Measurements from ENCODE around the gene SEC14L2. TPM values are rescaled to one million over a fixed set of nuclear protein-coding genes. Genes with fewer than 3 reads are reported as not detected.

SEC14L2 gene
- total and polyA plus RNA-seq, 2 of the 4 experiments (the other 2 are of a cell fraction) = 38.7 to 54.8 TPM

DNA sequence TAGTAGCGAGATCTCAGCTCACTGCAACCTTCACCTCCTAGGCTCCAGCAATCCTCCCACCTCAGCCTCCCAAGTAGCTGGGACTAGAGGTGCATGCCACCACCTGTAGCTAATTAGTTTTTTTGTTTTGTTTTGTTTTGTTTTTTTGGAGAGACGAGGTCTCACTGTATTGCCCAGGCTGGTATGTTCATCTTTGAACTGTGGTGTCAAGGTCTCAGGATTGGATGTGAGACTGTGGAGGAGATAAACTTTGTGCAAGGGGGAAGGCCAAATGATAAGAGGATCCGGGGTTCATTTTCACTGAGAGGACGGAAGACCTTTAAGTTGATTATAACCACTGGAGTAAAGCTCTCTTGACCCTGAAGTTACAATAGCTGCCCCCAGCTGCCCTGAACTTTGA lies 8.9 kb downstream of the SEC14L2 start:
- Histone ChIP-seq H4K5ac (ENCODE audit: low read depth, low read length) (no peak overlapping the region), H3K79me1 (ENCODE audit: low read depth in 1 of 2, low read length in 2 of 2) (peaks cover 23 to 37% of the 10 kb centered on the region in 2 experiments), H2BK20ac (ENCODE audit: low read depth, low read length) (no peak overlapping the region), H2AK5ac (ENCODE audit: low read depth, low read length) (no peak overlapping the region), H2BK5ac (ENCODE audit: low read depth, low read length, poor library complexity, severe bottlenecking) (no peak overlapping the region), H3K4ac (ENCODE audit: low read depth, low read length) (no peak overlapping the region), H2BK120ac (ENCODE audit: low read depth, low read length) (no peak overlapping the region), H2AK9ac (replicated peaks; ENCODE audit: low read depth, low read length, poor library complexity) (no peak overlapping the region), H3K14ac (replicated peaks; ENCODE audit: low read depth, low read length) (no peak overlapping the region), H3K9me3 (ENCODE audit: control insufficient read depth, insufficient read depth, low read length) (no peaks in the 10 kb centered on the region), H3K56ac (ENCODE audit: extremely low read depth, insufficient read depth, low read length) (no peak overlapping the region), H4K20me1 (ENCODE audit: insufficient read depth, low read length) (peaks cover 5% of the 10 kb centered on the region; the same call in 1 of the 2 replicates), H4K8ac (ENCODE audit: low read depth in 2 of 2, low read length in 2 of 2) (no peak overlapping the region), H3K9me1 (ENCODE audit: insufficient read depth, low read length) (0 out of 2 replicates have a peak, but pooled peaks cover 5% of the 10 kb centered on the region), H3K4me1 (ENCODE audit: control insufficient read depth, insufficient read depth, low read length) (peaks cover 5% of the 10 kb centered on the region), H3K27ac (ENCODE audit: insufficient read depth, low read length) (no peak overlapping the region), H2AFZ (replicated peaks; ENCODE audit: low read length, poor library complexity) (no peak overlapping the region), H4K91ac (ENCODE audit: insufficient read depth, low read depth, low read length) (no peak overlapping the region), H3K27me3 (ENCODE audit: control insufficient read depth, insufficient read depth, low read length) (no peaks in the 10 kb centered on the region), H3K4me2 (ENCODE audit: low read depth, low read length) (no peak overlapping the region), H2BK15ac (ENCODE audit: low read depth, low read length) (no peak overlapping the region), H3K36me3 (ENCODE audit: control insufficient read depth, insufficient read depth, low read length) (peaks cover 31% of the 10 kb centered on the region), H3K18ac (ENCODE audit: low read depth, low read length) (no peak overlapping the region), H3K23ac (ENCODE audit: low read depth, low read length) (no peak overlapping the region), H3K4me3 (ENCODE audit: insufficient read depth, low read depth, low read length) (no peak overlapping the region), H3K9ac (ENCODE audit: low read depth, low read length) (no peak overlapping the region)
- intact Hi-C loops (cut with micrococcal nuclease) = no loop called here
- in situ Hi-C loops (cut with MboI; ENCODE audit: low sequenced_read_pairs) = no loop called here
- BruUV-seq (replicated peaks) = no TSS peak
- ATAC-seq (ENCODE audit: low read depth) (no peak), DNase-seq (no peak)
- ChIA-PET POLR2A (ENCODE audit: unreplicated experiment) (interaction anchor here (1.5 kb wide), 1 partner anchor 17 kb away, joined by 4 read pairs; no protein-coding TSS in a partner anchor), CTCF (no interaction called here)
- TF ChIP-seq FOS (IDR thresholded peaks at IDR 0.05; ENCODE audit: low read depth, low read length) = no peak
- TF ChIP-seq, protein P1, sequence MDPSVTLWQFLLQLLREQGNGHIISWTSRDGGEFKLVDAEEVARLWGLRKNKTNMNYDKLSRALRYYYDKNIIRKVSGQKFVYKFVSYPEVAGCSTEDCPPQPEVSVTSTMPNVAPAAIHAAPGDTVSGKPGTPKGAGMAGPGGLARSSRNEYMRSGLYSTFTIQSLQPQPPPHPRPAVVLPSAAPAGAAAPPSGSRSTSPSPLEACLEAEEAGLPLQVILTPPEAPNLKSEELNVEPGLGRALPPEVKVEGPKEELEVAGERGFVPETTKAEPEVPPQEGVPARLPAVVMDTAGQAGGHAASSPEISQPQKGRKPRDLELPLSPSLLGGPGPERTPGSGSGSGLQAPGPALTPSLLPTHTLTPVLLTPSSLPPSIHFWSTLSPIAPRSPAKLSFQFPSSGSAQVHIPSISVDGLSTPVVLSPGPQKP (IDR thresholded peaks at IDR 0.05; ENCODE audit: borderline replicate concordance, low read depth, low read length) = no peak
- no peak for TF ChIP-seq POLR2A (IDR thresholded peaks at IDR 0.05; ENCODE audit: low read depth, low read length)
- 86% methylated on average over 1 of the region's 4 CpGs; no CpG with 5 or more reads in 1 of the 2 experiments for WGBS, 2 experiments (ENCODE audit: extremely low coverage in 2 of 2, insufficient read length in 1 of 2)
- dilution Hi-C loops (cut with HindIII; ENCODE audit: low sequenced_read_pairs, unreplicated experiment) = no loop called here
